Fibroblast of mammary gland (primary cell): ENCODE measurements around the gene SUPT3H.

Experiments used
- DNase-seq: peaks from one replicate; pipeline ENCODE4 v3.0.0-alpha.2; 2010; ENCODE audit warnings: low read depth
- H3K4me3 ChIP-seq: 2 replicates; pipeline ENCODE4 v1.5.1; 2011; ENCODE audit warnings: low read depth, mild to moderate bottlenecking, low read length, moderate library complexity; ENCODE audit not compliant: control insufficient read depth
- TF ChIP-seq, protein P1 (sequence below): conservative IDR thresholded peaks from 2 replicates; pipeline ENCODE4 v1.5.1; 2011; ENCODE audit warnings: low read depth, low read length, inconsistent platforms; ENCODE audit not compliant: control insufficient read depth, insufficient read depth

The SUPT3H gene

DNA sequence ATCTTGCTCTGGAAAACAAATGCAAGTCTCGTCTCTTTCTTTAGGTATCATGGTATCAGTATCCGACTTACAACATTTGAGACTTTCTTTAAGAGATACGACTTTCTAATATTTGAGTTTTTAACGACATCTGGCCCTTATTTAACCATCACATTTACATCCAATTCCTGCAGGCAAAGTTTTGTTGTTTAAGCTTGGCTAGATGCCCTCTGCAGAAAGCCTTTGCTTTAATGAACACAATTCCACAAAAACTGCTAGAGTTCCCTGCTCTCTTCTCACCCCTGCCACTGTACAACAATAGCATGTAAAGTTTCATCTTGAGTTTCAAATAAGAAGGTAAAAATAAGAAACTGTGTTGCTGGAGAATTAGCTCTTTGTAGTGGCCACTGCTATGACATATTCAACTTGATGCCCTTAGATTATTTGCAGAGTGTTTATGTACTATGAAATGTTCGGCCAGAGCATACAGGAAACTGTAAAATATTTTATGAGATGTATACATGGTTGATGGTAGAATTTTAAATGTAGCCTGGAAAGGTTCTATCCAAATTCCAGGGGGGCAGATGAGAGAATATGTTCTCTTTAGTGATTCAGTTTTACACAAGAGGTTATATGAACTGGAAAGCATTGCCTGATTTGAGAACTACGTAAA is 551.6 kb downstream of the SUPT3H start:
- no peak overlapping the region for H3K4me3 ChIP-seq
- TF ChIP-seq, protein P1, sequence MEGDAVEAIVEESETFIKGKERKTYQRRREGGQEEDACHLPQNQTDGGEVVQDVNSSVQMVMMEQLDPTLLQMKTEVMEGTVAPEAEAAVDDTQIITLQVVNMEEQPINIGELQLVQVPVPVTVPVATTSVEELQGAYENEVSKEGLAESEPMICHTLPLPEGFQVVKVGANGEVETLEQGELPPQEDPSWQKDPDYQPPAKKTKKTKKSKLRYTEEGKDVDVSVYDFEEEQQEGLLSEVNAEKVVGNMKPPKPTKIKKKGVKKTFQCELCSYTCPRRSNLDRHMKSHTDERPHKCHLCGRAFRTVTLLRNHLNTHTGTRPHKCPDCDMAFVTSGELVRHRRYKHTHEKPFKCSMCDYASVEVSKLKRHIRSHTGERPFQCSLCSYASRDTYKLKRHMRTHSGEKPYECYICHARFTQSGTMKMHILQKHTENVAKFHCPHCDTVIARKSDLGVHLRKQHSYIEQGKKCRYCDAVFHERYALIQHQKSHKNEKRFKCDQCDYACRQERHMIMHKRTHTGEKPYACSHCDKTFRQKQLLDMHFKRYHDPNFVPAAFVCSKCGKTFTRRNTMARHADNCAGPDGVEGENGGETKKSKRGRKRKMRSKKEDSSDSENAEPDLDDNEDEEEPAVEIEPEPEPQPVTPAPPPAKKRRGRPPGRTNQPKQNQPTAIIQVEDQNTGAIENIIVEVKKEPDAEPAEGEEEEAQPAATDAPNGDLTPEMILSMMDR = no peak
- DNase-seq = no peak

DNA sequence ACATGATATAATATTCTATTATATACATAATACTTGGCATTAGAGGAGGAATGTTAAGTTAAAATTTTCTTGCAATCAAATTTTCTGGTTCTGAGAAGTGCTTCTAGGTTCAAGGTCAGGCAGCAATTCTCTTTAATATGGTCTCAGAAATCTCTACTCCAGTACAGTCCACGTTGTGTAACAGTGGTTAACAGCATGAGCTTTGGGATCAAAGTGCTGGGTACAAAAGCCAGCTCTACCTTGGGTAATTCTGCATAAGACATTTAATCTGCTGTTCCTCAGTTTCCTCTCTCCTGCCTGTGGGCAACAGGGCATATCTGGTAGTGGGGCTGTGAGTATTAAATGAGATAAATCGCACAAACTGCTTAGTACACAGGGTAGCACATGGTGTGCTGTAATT is 552.5 kb downstream of the SUPT3H start:
- H3K4me3 ChIP-seq = no peak overlapping the region
- TF ChIP-seq, protein P1 = no peak
- no peak for DNase-seq

DNA sequence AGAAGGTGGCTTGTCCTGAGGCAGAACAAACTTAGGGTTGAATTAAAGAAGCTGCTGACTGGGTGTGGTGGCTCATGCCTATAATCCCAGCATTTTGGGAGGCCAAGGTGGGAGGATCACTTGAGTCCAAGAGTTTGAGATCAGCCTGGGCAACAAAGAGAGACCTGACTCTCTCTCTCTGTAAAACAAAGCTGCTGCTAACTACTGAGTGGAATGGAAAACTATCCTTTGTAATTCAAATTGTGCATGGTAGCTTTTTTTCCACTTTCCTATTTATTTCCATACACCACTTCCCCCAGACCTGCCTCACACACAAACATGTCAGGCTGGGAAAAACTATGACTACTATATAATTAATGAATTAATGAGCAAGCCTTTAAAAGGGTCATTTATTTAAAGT is 553.2 kb downstream of the SUPT3H start:
- TF ChIP-seq, protein P1 = no peak
- DNase-seq = no peak
- H3K4me3 ChIP-seq = no peak overlapping the region

DNA sequence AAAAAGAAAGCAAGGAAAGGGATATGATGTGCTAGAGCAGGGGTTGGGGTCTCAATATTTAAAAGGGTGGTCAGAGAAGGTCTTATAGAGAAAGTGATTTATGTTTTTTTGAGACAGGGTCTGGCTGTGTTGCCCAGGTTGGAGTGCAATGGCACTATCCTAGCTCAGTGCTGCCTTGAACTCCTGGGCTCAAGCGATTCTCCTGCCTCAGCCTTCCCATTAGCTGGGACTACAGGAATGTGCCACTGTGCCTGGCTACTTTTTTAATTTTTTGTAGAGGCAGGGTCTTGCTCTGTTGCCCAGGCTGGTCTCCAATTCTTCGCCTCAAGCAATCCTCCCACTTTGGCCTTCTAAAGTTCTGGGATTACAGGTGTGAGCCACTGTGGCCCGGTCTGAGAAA is 557.0 kb downstream of the SUPT3H start:
- DNase-seq = no peak
- no peak overlapping the region for H3K4me3 ChIP-seq
- TF ChIP-seq, protein P1 = no peak

DNA sequence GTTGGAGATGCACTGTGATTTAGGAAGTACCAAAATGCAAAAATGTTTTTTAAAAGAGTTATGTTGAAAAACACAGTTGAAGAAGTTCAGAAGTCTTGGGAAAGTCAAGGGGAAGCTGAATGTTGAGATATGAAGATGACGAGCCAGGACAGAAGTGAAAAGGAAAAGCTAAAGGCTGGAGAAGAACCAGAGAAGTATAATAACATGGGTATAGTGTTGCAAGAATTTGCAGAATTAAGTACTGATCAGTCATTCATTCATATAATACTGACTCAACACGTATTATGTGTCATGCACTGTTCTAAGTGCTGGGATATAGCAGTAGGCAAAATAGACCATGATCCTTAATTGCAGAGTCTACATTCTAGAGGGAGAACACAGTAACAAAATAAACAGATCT is 557.4 kb downstream of the SUPT3H start:
- H3K4me3 ChIP-seq = no peak overlapping the region
- DNase-seq = peak; percentile 66
- TF ChIP-seq, protein P1 = no peak

DNA sequence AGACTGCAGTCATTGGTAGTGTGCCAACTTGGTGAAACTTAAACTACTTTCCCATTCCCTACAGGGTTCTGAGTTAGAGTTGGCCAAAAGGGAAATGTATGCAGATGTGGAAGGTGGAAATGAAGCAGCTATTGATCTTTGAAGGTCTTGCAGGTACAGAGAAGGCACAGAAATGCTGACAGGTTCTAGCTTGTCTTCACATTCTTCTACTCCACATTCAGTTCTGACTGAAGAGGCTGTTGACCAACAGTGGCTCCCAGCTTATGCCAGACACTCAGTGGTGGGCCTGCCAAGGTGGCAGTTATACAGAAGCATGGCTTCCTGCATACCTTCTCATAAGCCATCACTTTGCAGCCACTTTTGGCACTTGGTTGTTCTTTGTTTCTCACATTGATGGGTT is 566.3 kb downstream of the SUPT3H start:
- no peak overlapping the region for H3K4me3 ChIP-seq
- TF ChIP-seq, protein P1 = no peak
- no peak for DNase-seq

DNA sequence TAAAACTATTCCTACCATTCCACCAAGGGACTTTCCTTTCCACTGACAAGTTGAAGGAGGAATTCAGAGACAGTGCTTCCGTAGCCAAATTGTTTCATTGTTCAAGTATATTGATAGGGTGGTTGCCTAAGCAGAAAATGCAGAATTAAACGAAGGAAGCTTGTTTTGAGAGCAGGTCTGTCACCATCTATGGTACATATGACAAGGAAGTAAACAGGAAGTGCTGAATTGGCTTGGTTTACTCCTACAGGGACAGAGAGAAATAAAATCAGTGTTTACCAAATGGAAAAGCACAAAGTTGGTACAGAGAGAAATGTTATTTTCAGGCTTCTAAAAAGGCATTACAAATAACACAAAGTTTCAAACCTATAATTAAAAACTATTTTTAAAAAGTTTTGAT is 568.5 kb downstream of the SUPT3H start:
- H3K4me3 ChIP-seq = no peak overlapping the region
- TF ChIP-seq, protein P1 = no peak
- no peak for DNase-seq
